ENCODE results near the gene MAP3K7CL.

- TF ChIP-seq CTCF (IDR thresholded peaks at IDR 0.05; ENCODE audit: low read depth, low read length) (no peak), EZH2phosphoT487 (IDR thresholded peaks at IDR 0.05; ENCODE audit: low read depth) (no peak)
Measured at GRCh38 chr21:29117372-29117955, 13.0 kb upstream of the MAP3K7CL start.

Measured in OCI-LY3 (cell line).